Mesendoderm (in vitro differentiated cells): ENCODE results near the gene VOPP1.

ENCODE experiments used
- DNase-seq: peaks from one replicate; pipeline ENCODE4 v3.0.0; 2013
- H2AK5ac ChIP-seq: 2 replicates; pipeline ENCODE4 v1.6.1; 2013; ENCODE audit warnings: low read length, inconsistent platforms
- H2BK120ac ChIP-seq: 2 replicates; pipeline ENCODE4 v1.6.1; 2013; ENCODE audit warnings: low read depth, mild to moderate bottlenecking, low read length, moderate library complexity, mixed read lengths
- H2BK15ac ChIP-seq: replicated peaks from 2 replicates; pipeline ENCODE4 v1.6.1; 2013; ENCODE audit warnings: low read depth, mild to moderate bottlenecking, moderate library complexity
- H2BK5ac ChIP-seq: 2 replicates; pipeline ENCODE4 v1.6.1; 2013; ENCODE audit warnings: low read length, inconsistent platforms
- H3K18ac ChIP-seq: 2 replicates; pipeline ENCODE4 v1.6.1; 2013; ENCODE audit warnings: mild to moderate bottlenecking, low read length, mixed read lengths
- H3K23ac ChIP-seq: one replicate; pipeline ENCODE4 v1.6.1; 2013; ENCODE audit warnings: low read length
- H3K27ac ChIP-seq: 2 replicates; pipeline ENCODE4 v1.5.1; 2013; ENCODE audit warnings: low read depth, mild to moderate bottlenecking, inconsistent platforms, low read length, moderate library complexity
- H3K27me3 ChIP-seq: 2 replicates; pipeline ENCODE4 v1.6.1; 2013; ENCODE audit warnings: low read length, control low read depth, mild to moderate bottlenecking, inconsistent platforms; ENCODE audit not compliant: insufficient read depth, poor library complexity
- H3K36me3 ChIP-seq: 2 replicates; pipeline ENCODE4 v1.6.1; 2013; ENCODE audit warnings: low read length, inconsistent platforms; ENCODE audit not compliant: control insufficient read depth, insufficient read depth
- H3K4ac ChIP-seq: one replicate; pipeline ENCODE4 v1.6.1; 2013; ENCODE audit warnings: low read depth, mild to moderate bottlenecking, low read length, moderate library complexity
- H3K4me1 ChIP-seq: 2 replicates; pipeline ENCODE4 v1.6.1; 2013; ENCODE audit warnings: low read depth, low read length, inconsistent platforms; ENCODE audit not compliant: control insufficient read depth
- H3K4me2 ChIP-seq: 2 replicates; pipeline ENCODE4 v1.6.1; 2013; ENCODE audit warnings: low read length
- H3K4me3 ChIP-seq: 2 replicates; pipeline ENCODE4 v1.5.1; 2013; ENCODE audit warnings: mild to moderate bottlenecking, low read length
- H3K56ac ChIP-seq: one replicate; pipeline ENCODE4 v1.6.1; 2013; ENCODE audit warnings: low read length
- H3K79me1 ChIP-seq: 2 replicates; pipeline ENCODE4 v1.6.1; 2013; ENCODE audit warnings: low read length, inconsistent platforms
- H3K79me2 ChIP-seq: 2 replicates; pipeline ENCODE4 v1.6.1; 2013; ENCODE audit warnings: mild to moderate bottlenecking, low read length; ENCODE audit not compliant: control insufficient read depth, insufficient read depth
- H3K9ac ChIP-seq: 2 replicates; pipeline ENCODE4 v1.6.1; 2013; ENCODE audit warnings: low read length, inconsistent platforms
- H4K5ac ChIP-seq: one replicate; pipeline ENCODE4 v1.6.1; 2013; ENCODE audit warnings: low read length
- H4K8ac ChIP-seq: one replicate; pipeline ENCODE4 v1.6.1; 2013; ENCODE audit warnings: low read depth, mild to moderate bottlenecking, control low read depth, low read length, moderate library complexity
- WGBS: extraction: QIAGEN DNeasy Blood & Tissue Kit; methylation state at CpG from one replicate; pipeline ENCODE4 v1.1.7; 2013; ENCODE audit warnings: low lambda C conversion rate, missing lambda C conversion rate; ENCODE audit not compliant: insufficient coverage; ENCODE audit errors: extremely low coverage; 5-methylcytosine and 5-hydroxymethylcytosine counted together

VOPP1 gene

GRCh38 chr7:55493408-55493807 lies 78.9 kb downstream of the VOPP1 start:
- H3K4ac ChIP-seq = no peak overlapping the region
- WGBS = no CpG with 5 or more reads among the region's 7 CpGs
- no peaks in the 10 kb centered on the region for H3K79me1 ChIP-seq

GRCh38 chr7:55491346-55491745 lies 81.0 kb downstream of the VOPP1 start:
- Histone ChIP-seq H4K5ac (no peak overlapping the region), H3K23ac (no peak overlapping the region), H3K27me3 (no peaks in the 10 kb centered on the region), H3K27ac (no peak overlapping the region), H4K8ac (no peak overlapping the region), H3K56ac (no peak overlapping the region), H2BK5ac (no peak overlapping the region), H2BK15ac (no peak overlapping the region), H3K36me3 (no peaks in the 10 kb centered on the region), H3K79me1 (no peaks in the 10 kb centered on the region), H3K18ac (no peak overlapping the region), H2AK5ac (no peak overlapping the region), H3K79me2 (no peaks in the 10 kb centered on the region), H3K4me1 (no peaks in the 10 kb centered on the region), H2BK120ac (no peak overlapping the region), H3K4ac (no peak overlapping the region), H3K4me3 (no peak overlapping the region), H3K4me2 (no peak overlapping the region), H3K9ac (no peak overlapping the region)
- WGBS = no CpG with 5 or more reads among the region's 5 CpGs
- no peak for DNase-seq

More at GRCh38 chr7:55493408-55493807, 78.9 kb downstream of the VOPP1 start:
- H4K8ac ChIP-seq = no peak overlapping the region
- H3K18ac ChIP-seq = no peak overlapping the region
- H3K27me3 ChIP-seq = no peaks in the 10 kb centered on the region
- no peak overlapping the region for H3K4me2 ChIP-seq
- H3K27ac ChIP-seq = no peak overlapping the region
- no peak overlapping the region for H3K56ac ChIP-seq
- no peaks in the 10 kb centered on the region for H3K4me1 ChIP-seq
- DNase-seq = no peak
- H2BK15ac ChIP-seq = no peak overlapping the region
- H4K5ac ChIP-seq = no peak overlapping the region
- H3K23ac ChIP-seq = no peak overlapping the region
- H3K36me3 ChIP-seq = no peaks in the 10 kb centered on the region
- no peak overlapping the region for H3K9ac ChIP-seq
- no peak overlapping the region for H2AK5ac ChIP-seq
- H3K79me2 ChIP-seq = no peaks in the 10 kb centered on the region
- H3K4me3 ChIP-seq = no peak overlapping the region
- no peak overlapping the region for H2BK5ac ChIP-seq
- H2BK120ac ChIP-seq = no peak overlapping the region

GRCh38 chr7:55490099-55490498 lies 82.2 kb downstream of the VOPP1 start:
- Histone ChIP-seq H3K4ac (no peak overlapping the region), H3K9ac (no peak overlapping the region), H3K79me1 (no peaks in the 10 kb centered on the region), H3K4me1 (no peaks in the 10 kb centered on the region), H2AK5ac (no peak overlapping the region), H2BK15ac (no peak overlapping the region), H3K18ac (no peak overlapping the region), H3K4me2 (no peak overlapping the region), H3K36me3 (no peaks in the 10 kb centered on the region), H2BK120ac (no peak overlapping the region), H3K56ac (no peak overlapping the region), H3K4me3 (no peak overlapping the region), H3K79me2 (no peaks in the 10 kb centered on the region), H2BK5ac (no peak overlapping the region), H3K27ac (no peak overlapping the region), H4K5ac (no peak overlapping the region), H4K8ac (no peak overlapping the region), H3K27me3 (no peaks in the 10 kb centered on the region), H3K23ac (no peak overlapping the region)
- DNase-seq = no peak
- no CpG with 5 or more reads among the region's 5 CpGs for WGBS

- Histone ChIP-seq H3K27me3 (no peaks in the 10 kb centered on the region), H3K9ac (no peak overlapping the region), H2BK120ac (no peak overlapping the region), H3K56ac (no peak overlapping the region), H3K79me1 (no peaks in the 10 kb centered on the region), H3K4me2 (no peak overlapping the region), H3K4me3 (no peak overlapping the region), H3K27ac (no peak overlapping the region), H3K4ac (no peak overlapping the region), H4K5ac (no peak overlapping the region), H2AK5ac (no peak overlapping the region), H3K36me3 (no peaks in the 10 kb centered on the region), H3K79me2 (no peaks in the 10 kb centered on the region), H3K23ac (no peak overlapping the region), H3K18ac (no peak overlapping the region), H2BK15ac (no peak overlapping the region), H3K4me1 (no peaks in the 10 kb centered on the region), H4K8ac (no peak overlapping the region), H2BK5ac (no peak overlapping the region)
- DNase-seq = no peak
- no CpG with 5 or more reads among the region's 6 CpGs for WGBS
These were observed 82.8 kb downstream of the VOPP1 start for GRCh38 chr7:55489552-55489951.

- no peaks in the 10 kb centered on the region for H3K79me1 ChIP-seq
- no peak overlapping the region for H3K4me2 ChIP-seq
- no peak overlapping the region for H2BK5ac ChIP-seq
- H3K36me3 ChIP-seq = no peaks in the 10 kb centered on the region
- no CpG with 5 or more reads among the region's 6 CpGs for WGBS
- no peak overlapping the region for H4K5ac ChIP-seq
- no peak overlapping the region for H2AK5ac ChIP-seq
- H3K9ac ChIP-seq = no peak overlapping the region
- no peak overlapping the region for H3K23ac ChIP-seq
- no peak overlapping the region for H3K4me3 ChIP-seq
- no peak overlapping the region for H3K4ac ChIP-seq
- no peaks in the 10 kb centered on the region for H3K79me2 ChIP-seq
- H3K18ac ChIP-seq = no peak overlapping the region
- H2BK120ac ChIP-seq = no peak overlapping the region
- no peaks in the 10 kb centered on the region for H3K27me3 ChIP-seq
- no peak for DNase-seq
- no peak overlapping the region for H3K56ac ChIP-seq
- H3K4me1 ChIP-seq = no peaks in the 10 kb centered on the region
- H3K27ac ChIP-seq = no peak overlapping the region
- no peak overlapping the region for H4K8ac ChIP-seq
- no peak overlapping the region for H2BK15ac ChIP-seq
These were observed 83.4 kb downstream of the VOPP1 start for GRCh38 chr7:55488804-55489340.

- WGBS = no CpG with 5 or more reads among the region's 6 CpGs
These were observed 84.1 kb downstream of the VOPP1 start for GRCh38 chr7:55488216-55488615.

More at GRCh38 chr7:55488216-55488615, 84.1 kb downstream of the VOPP1 start:
- H4K5ac ChIP-seq = no peak overlapping the region
- H3K23ac ChIP-seq = no peak overlapping the region
- H3K4me1 ChIP-seq = no peaks in the 10 kb centered on the region
- no peak overlapping the region for H3K4me3 ChIP-seq
- no peak overlapping the region for H3K4me2 ChIP-seq
- no peak overlapping the region for H3K27ac ChIP-seq
- no peak overlapping the region for H3K18ac ChIP-seq
- no peak overlapping the region for H2AK5ac ChIP-seq
- H2BK5ac ChIP-seq = no peak overlapping the region
- H3K4ac ChIP-seq = no peak overlapping the region
- H2BK15ac ChIP-seq = no peak overlapping the region
- H2BK120ac ChIP-seq = no peak overlapping the region
- H3K56ac ChIP-seq = no peak overlapping the region
- H4K8ac ChIP-seq = no peak overlapping the region
- H3K79me2 ChIP-seq = no peaks in the 10 kb centered on the region
- DNase-seq = no peak
- H3K36me3 ChIP-seq = no peaks in the 10 kb centered on the region
- H3K27me3 ChIP-seq = no peaks in the 10 kb centered on the region
- no peaks in the 10 kb centered on the region for H3K79me1 ChIP-seq
- no peak overlapping the region for H3K9ac ChIP-seq
